DND-41 (cell line): ENCODE results near the gene C3orf18.

ENCODE experiments used
- CTCF ChIP-seq: IDR thresholded peaks from 2 replicates; pipeline ENCODE4 v1.5.1; 2012; ENCODE audit warnings: borderline replicate concordance, low read length, moderate library complexity, mild to moderate bottlenecking; ENCODE audit not compliant: poor library complexity, severe bottlenecking; ENCODE audit errors: extremely low read depth
- EZH2 ChIP-seq: IDR thresholded peaks from 3 replicates; pipeline ENCODE4 v1.6.1; 2012; ENCODE audit warnings: borderline replicate concordance, low read depth, mild to moderate bottlenecking, moderate library complexity, low read length, inconsistent platforms; ENCODE audit not compliant: severe bottlenecking

DNA sequence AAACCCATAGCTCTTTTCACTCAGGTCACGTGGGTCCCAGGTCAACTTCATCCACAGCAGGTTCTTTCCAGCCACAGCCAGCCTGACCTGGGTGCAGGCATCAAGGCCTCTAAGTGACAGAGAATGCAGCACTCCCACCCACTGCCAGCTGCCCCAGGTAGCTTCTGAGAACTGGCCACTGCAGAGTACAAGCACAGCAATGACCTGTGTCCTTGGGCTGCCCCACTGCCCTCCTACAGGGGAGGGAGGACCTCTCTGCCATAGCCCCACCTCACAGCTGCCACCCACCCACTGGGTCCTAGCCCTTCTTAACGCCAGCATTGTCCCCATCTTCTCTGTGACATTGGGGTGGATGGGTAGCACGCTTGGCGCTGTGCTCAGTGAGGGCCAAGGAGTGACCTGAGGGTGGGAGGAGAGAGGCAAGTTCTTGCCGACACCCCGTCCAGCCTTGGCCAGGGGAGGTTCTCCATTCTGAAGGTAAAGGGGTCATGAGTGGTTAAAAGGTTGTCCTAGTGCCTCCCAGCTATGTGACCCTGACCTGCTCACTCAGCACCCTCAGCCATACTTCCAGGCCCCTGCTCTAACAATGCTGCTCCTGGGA, 31.7 kb upstream of the C3orf18 start:
- no peak for TF ChIP-seq CTCF
- TF ChIP-seq EZH2, result no peak
